HEK293 (cell line): ENCODE measurements around the gene ASTN2.

Experiments used
- CTCF ChIP-seq: fragments of 450-650 bp; formaldehyde crosslinking; IDR thresholded peaks from 2 replicates; pipeline ENCODE4 v1.5.1; 2016; ENCODE audit warnings: missing biosample characterization, missing genetic modification characterization
- KLF16 ChIP-seq: fragments of 450-650 bp; formaldehyde crosslinking; IDR thresholded peaks from 2 replicates; pipeline ENCODE4 v1.5.1; 2017; ENCODE audit warnings: missing biosample characterization, missing genetic modification characterization
- REST ChIP-seq: fragments of 450-650 bp; formaldehyde crosslinking; IDR thresholded peaks from 2 replicates; pipeline ENCODE4 v1.5.1; 2016; ENCODE audit warnings: missing biosample characterization, missing genetic modification characterization
- SP2 ChIP-seq: fragments of 450-650 bp; formaldehyde crosslinking; IDR thresholded peaks from 2 replicates; pipeline ENCODE4 v1.5.1; 2016; ENCODE audit warnings: missing biosample characterization, missing genetic modification characterization
- ZFP37 ChIP-seq: fragments of 450-650 bp; formaldehyde crosslinking; IDR thresholded peaks from 2 replicates; pipeline ENCODE4 v1.5.1; 2016; ENCODE audit warnings: missing biosample characterization, missing genetic modification characterization
- ZNF18 ChIP-seq: fragments of 450-650 bp; formaldehyde crosslinking; IDR thresholded peaks from 2 replicates; pipeline ENCODE4 v1.5.1; 2016; ENCODE audit warnings: missing biosample characterization, missing genetic modification characterization
- ZNF184 ChIP-seq: fragments of 450-650 bp; IDR thresholded peaks from 2 replicates; pipeline ENCODE4 v1.5.1; 2018; ENCODE audit warnings: missing biosample characterization, mild to moderate bottlenecking, missing genetic modification characterization
- ZNF423 ChIP-seq: fragments of 450-650 bp; formaldehyde crosslinking; IDR thresholded peaks from 2 replicates; pipeline ENCODE4 v1.5.1; 2016; ENCODE audit warnings: missing biosample characterization, missing genetic modification characterization
- ZNF621 ChIP-seq: fragments of 450-650 bp; formaldehyde crosslinking; IDR thresholded peaks from 2 replicates; pipeline ENCODE4 v1.5.1; 2017; ENCODE audit warnings: missing biosample characterization, missing genetic modification characterization
- ZSCAN4 ChIP-seq: fragments of 450-650 bp; formaldehyde crosslinking; IDR thresholded peaks from 2 replicates; pipeline ENCODE4 v1.5.1; 2017; ENCODE audit warnings: missing biosample characterization, missing genetic modification characterization

GRCh38 chr9:116403171-116403570, 1011.7 kb downstream of the ASTN2 start:
- TF ChIP-seq CTCF (tag by site-specific recombination) (no peak), ZNF423 (tag by site-specific recombination) (no peak), ZNF621 (no peak), REST (no peak), ZFP37 (no peak), SP2 (no peak), ZNF18 (tag by site-specific recombination) (no peak), KLF16 (tag by site-specific recombination) (no peak), ZNF184 (tag by site-specific recombination) (no peak), ZSCAN4 (tag by site-specific recombination) (no peak)
